Calu3 (cell line): ENCODE measurements around the gene APOBEC4. TPM values are rescaled to one million over a fixed set of nuclear protein-coding genes. Genes with fewer than 3 reads are reported as not detected.
"Not testable (repeated sequence)": the region's sequence is repeated elsewhere in the genome, so short reads cannot be mapped to it uniquely, and the experiment has no call there.

ENCODE experiments used
- BruUV-seq: library from RNA; stranded (reverse); fragments of 400-500 nt; replicated peaks from 2 replicates; lab custom pipeline; 2021; lab: Mats Ljungman, UMichigan
- CTCF ChIA-PET: fragments of 300-600 bp; sonication (Branson Sonifier 250); formaldehyde crosslinking; loops from one replicate; lab custom pipeline; 2022; ENCODE audit warnings: antibody characterized with exemption; lab: Charles Lee
- DNase-seq: peaks from one replicate; pipeline ENCODE4 v3.0.0; 2022
- H3K27ac Mint-ChIP-seq: one replicate; pipeline ENCODE4 v1.8.0; 2022; ENCODE audit warnings: mixed read lengths; ENCODE audit not compliant: unreplicated experiment
- H3K27me3 Mint-ChIP-seq: one replicate; pipeline ENCODE4 v1.8.0; 2022; ENCODE audit warnings: mixed read lengths; ENCODE audit not compliant: unreplicated experiment
- H3K36me3 Mint-ChIP-seq: one replicate; pipeline ENCODE4 v1.8.0; 2022; ENCODE audit warnings: mild to moderate bottlenecking, moderate library complexity, mixed read lengths; ENCODE audit not compliant: insufficient read depth, unreplicated experiment
- H3K4me1 Mint-ChIP-seq: one replicate; pipeline ENCODE4 v1.8.0; 2022; ENCODE audit warnings: mild to moderate bottlenecking, low read depth, mixed read lengths; ENCODE audit not compliant: unreplicated experiment
- H3K4me3 Mint-ChIP-seq: one replicate; pipeline ENCODE4 v1.8.0; 2022; ENCODE audit warnings: mild to moderate bottlenecking, low read depth, moderate library complexity, mixed read lengths; ENCODE audit not compliant: unreplicated experiment
- H3K9me3 Mint-ChIP-seq: one replicate; pipeline ENCODE4 v1.8.0; 2022; ENCODE audit warnings: low read depth, mixed read lengths; ENCODE audit not compliant: unreplicated experiment
- intact Hi-C: fragments of 100-400 bp; cut with micrococcal nuclease; formaldehyde crosslinking; loops from one replicate; pipeline ENCODE4 v1.10.0; 2022; ENCODE audit not compliant: unreplicated experiment
- total RNA-seq: library from RNA; stranded (reverse); gene quantifications from 2 replicates; pipeline ENCODE4 v1.2.3, GENCODE V29; 2022
- TF ChIP-seq, protein P1 (sequence below): fragments of 200-600 bp; IDR thresholded peaks from one replicate; pipeline ENCODE4 v1.8.0; 2022; ENCODE audit warnings: antibody characterized with exemption; ENCODE audit not compliant: unreplicated experiment

Gene APOBEC4
- total RNA-seq, 1 experiment from 2014 or later, result not detected

DNA sequence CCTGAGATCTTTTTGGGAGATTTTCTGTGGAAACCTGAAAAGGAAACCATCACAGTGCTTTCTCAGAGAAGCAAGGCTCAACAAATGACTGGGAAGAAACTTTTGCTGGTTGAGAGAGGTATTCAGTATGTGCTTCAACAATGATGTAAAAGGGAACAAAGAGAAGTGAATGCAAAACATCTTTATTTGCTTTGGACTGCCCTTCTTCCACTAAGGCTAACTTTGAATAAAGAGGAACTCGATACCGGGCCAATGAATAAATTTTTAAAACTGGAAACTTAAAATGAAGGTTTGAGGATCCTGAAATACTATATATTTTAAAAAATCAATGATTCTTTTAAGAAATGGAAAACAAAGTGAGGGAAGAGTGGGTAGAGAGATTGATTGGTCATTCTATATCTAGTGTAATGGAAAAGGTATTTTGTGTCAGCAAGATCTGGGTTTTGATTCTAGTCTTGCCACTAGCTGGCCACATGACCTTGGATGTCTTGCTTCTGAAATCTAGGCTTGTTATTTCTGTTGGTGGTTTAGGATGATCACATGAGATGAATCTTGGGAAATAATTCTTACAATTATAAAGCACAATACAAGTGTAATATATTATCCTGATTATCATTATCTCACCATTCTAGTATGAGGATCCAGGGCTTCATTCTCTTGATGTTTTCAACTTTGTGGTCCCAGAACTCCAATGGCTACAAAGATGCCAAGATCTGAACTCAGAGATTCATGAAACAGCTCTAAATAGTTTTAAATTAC is 34.6 kb upstream of the APOBEC4 start:
- no peaks in the 10 kb centered on the region for H3K27me3 Mint-ChIP-seq
- H3K4me3 Mint-ChIP-seq, result no peak overlapping the region
- H3K36me3 Mint-ChIP-seq, result peaks cover 7% of the 10 kb centered on the region
- BruUV-seq, result no TSS peak
- intact Hi-C loops, result loop anchor here (5.0 to 10.0 kb wide), 2 partner anchors 195 to 227 kb away; no protein-coding TSS in a partner anchor
- CTCF ChIA-PET, result interaction anchor here (0.6 kb wide), 1 partner anchor 484 kb away, joined by 7 read pairs; no protein-coding TSS in a partner anchor
- no peaks in the 10 kb centered on the region for H3K9me3 Mint-ChIP-seq
- no peak for DNase-seq
- peaks cover 12% of the 10 kb centered on the region for H3K4me1 Mint-ChIP-seq
- TF ChIP-seq, protein P1, sequence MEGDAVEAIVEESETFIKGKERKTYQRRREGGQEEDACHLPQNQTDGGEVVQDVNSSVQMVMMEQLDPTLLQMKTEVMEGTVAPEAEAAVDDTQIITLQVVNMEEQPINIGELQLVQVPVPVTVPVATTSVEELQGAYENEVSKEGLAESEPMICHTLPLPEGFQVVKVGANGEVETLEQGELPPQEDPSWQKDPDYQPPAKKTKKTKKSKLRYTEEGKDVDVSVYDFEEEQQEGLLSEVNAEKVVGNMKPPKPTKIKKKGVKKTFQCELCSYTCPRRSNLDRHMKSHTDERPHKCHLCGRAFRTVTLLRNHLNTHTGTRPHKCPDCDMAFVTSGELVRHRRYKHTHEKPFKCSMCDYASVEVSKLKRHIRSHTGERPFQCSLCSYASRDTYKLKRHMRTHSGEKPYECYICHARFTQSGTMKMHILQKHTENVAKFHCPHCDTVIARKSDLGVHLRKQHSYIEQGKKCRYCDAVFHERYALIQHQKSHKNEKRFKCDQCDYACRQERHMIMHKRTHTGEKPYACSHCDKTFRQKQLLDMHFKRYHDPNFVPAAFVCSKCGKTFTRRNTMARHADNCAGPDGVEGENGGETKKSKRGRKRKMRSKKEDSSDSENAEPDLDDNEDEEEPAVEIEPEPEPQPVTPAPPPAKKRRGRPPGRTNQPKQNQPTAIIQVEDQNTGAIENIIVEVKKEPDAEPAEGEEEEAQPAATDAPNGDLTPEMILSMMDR, result no peak
- H3K27ac Mint-ChIP-seq, result no peak overlapping the region

DNA sequence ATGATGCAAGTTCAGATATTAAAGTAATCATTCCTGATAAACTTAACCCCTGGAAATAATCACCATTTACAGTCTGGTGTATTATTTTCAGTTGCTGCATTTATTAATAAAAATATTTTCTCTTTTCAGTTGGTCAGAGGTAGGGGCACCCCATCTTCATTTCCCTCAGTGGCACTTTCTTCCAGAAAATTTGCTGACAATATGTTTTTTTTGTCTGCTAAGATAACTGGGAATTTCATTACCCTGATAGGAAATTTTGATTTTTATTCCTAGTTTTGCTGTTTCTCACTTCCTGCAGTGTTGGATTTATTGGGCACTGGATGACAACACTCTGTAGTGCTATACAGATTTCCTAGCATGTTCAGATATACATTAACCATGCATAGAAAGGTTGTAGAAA is 33.1 kb upstream of the APOBEC4 start:
- peaks cover 7% of the 10 kb centered on the region for H3K36me3 Mint-ChIP-seq
- CTCF ChIA-PET, result interaction anchor here (1.5 kb wide), 2 partner anchors 8 to 33 kb away, joined by 6 to 7 read pairs; partner anchors contain the start of gene APOBEC4
- no peaks in the 10 kb centered on the region for H3K9me3 Mint-ChIP-seq
- H3K27ac Mint-ChIP-seq, result no peak overlapping the region
- DNase-seq, result no peak
- H3K4me3 Mint-ChIP-seq, result no peak overlapping the region
- H3K27me3 Mint-ChIP-seq, result no peaks in the 10 kb centered on the region
- TF ChIP-seq, protein P1, result no peak
- no TSS peak for BruUV-seq
- intact Hi-C loops, result loop anchor here (5.0 to 10.0 kb wide), 2 partner anchors 196 to 229 kb away; no protein-coding TSS in a partner anchor
- H3K4me1 Mint-ChIP-seq, result peaks cover 12% of the 10 kb centered on the region

DNA sequence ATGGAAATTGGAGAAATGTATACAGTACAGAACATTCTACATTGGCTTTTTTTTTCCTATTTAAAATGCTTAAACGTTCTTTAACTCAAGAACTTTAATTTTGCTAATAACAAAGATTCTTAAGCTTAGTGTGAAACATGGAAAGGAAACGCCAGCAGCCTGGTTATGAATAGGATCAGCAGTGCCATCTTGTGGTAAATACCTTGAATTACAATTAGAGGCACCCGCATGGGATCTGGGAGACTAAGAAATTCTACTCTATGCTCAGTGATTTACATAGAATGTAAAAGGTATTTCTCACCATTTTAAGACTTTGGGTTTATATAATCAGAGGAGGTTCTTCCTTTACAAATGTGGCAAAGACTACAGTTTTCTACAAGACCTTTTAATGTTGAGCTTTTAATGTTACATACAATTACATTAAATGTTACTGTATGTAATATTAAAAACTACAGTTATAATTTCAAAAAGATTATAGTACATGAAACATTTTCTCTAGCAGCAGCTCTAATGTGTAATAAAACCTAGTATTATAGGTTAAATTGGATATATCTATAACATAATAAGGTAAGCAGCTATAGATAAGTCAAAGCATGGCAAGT is 32.1 kb upstream of the APOBEC4 start:
- Mint-ChIP-seq H3K4me3 (no peak overlapping the region), H3K27me3 (no peaks in the 10 kb centered on the region), H3K9me3 (no peaks in the 10 kb centered on the region), H3K4me1 (peaks cover 10% of the 10 kb centered on the region), H3K36me3 (peaks cover 7% of the 10 kb centered on the region), H3K27ac (no peak overlapping the region)
- intact Hi-C loops, result loop anchor here (1.0 to 10.0 kb wide), 4 partner anchors 30 to 230 kb away; no protein-coding TSS in a partner anchor
- CTCF ChIA-PET, result interaction anchor here (0.5 to 2.5 kb wide), 12 partner anchors 9 to 404 kb away, joined by 3 to 27 read pairs (median 5); partner anchors contain the start of gene APOBEC4
- TF ChIP-seq, protein P1, result peak; percentile 66
- no TSS peak for BruUV-seq
- DNase-seq, result peak; percentile 47

DNA sequence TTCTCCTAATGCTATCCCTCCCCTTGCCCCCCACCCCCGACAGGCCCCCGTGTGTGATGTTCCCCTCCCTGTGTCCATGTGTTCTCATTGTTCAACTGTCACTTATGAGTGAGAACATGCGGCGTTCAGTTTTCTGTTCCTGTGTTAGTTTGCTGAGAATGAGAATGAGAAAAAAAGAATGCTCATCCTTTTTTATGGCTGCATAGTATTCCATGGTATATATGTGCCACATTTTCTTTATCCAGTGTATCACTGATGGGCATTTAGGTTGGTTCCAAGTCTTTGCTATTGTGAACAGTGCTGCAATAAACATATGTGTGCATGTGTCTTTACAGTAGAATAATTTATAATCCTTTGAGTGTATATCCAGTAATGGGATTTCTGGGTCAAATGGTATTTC is 26.2 kb upstream of the APOBEC4 start:
- DNase-seq, H3K4me3 Mint-ChIP-seq, H3K9me3 Mint-ChIP-seq, BruUV-seq, H3K27ac Mint-ChIP-seq, H3K36me3 Mint-ChIP-seq, H3K4me1 Mint-ChIP-seq, CTCF ChIA-PET, H3K27me3 Mint-ChIP-seq, intact Hi-C loops: not testable (repeated sequence)
